ENCODE results near the gene SCAF1. TPM values are rescaled to one million over a fixed set of nuclear protein-coding genes. Genes with fewer than 3 reads are reported as not detected.

The SCAF1 gene
- total and polyA plus RNA-seq, 2 experiments from 2014 or later, result 19.7 to 53.7 TPM

GRCh38 chr19:49637821-49638738 lies 3.9 kb upstream of the SCAF1 start:
- Histone ChIP-seq H3K36me3 (ENCODE audit: insufficient read depth) (no peaks in the 10 kb centered on the region), H3K27ac (ENCODE audit: low read depth) (no peak overlapping the region), H3F3A (replicated peaks; ENCODE audit: low read depth) (peaks cover 22% of the 10 kb centered on the region), H3K4me2 (peak overlapping the region; percentile 70), H3K27me3 (ENCODE audit: insufficient read depth) (peaks cover 11% of the 10 kb centered on the region; the same call in 1 of the 2 replicates), H2AFZ (0 out of 2 replicates have a peak overlapping the region, but pooled peaks have one; percentile 28), H3K4me3 (peak overlapping the region; percentile 49), H3K79me2 (replicated peaks; ENCODE audit: insufficient read depth) (peaks cover 9% of the 10 kb centered on the region), H4K20me1 (replicated peaks; ENCODE audit: insufficient read depth) (0 out of 2 replicates have a peak, but pooled peaks cover 2% of the 10 kb centered on the region), H3K9me2 (ENCODE audit: insufficient read depth) (no peaks in the 10 kb centered on the region), H3K4me1 (ENCODE audit: insufficient read depth) (peaks cover 42% of the 10 kb centered on the region)
- peaks cover 2% of the 10 kb centered on the region; the same call in 1 of the 3 replicates for H3K9me3 Mint-ChIP-seq
- peak overlapping the region; percentile 77 for H3K4me3 Mint-ChIP-seq
- DNase-seq (ENCODE audit: low spot score), result peak; percentile 71
- H3K27ac Mint-ChIP-seq, result peak overlapping the region; percentile 94
- H3K27me3 Mint-ChIP-seq (ENCODE audit: insufficient read depth, low read depth, poor library complexity), result peaks cover 50% of the 10 kb centered on the region
- peak; percentile 3 for ATAC-seq
- no peak for TF ChIP-seq ETS1 (IDR thresholded peaks at IDR 0.05)
- H3K4me1 Mint-ChIP-seq, result peaks cover 54% of the 10 kb centered on the region
- no peaks in the 10 kb centered on the region; the same call in 2 of the 3 replicates for H3K36me3 Mint-ChIP-seq (ENCODE audit: low read depth)

GRCh38 chr19:49639401-49640112 lies 2.5 kb upstream of the SCAF1 start:
- peaks cover 2% of the 10 kb centered on the region; the same call in 1 of the 3 replicates for H3K36me3 Mint-ChIP-seq (ENCODE audit: low read depth)
- ATAC-seq (no peak), DNase-seq (ENCODE audit: low spot score) (peak; percentile 21)
- peaks cover 49% of the 10 kb centered on the region for H3K27me3 Mint-ChIP-seq (ENCODE audit: insufficient read depth, low read depth, poor library complexity)
- H3K4me1 Mint-ChIP-seq, result peaks cover 68% of the 10 kb centered on the region
- H3K27ac ChIP-seq (ENCODE audit: low read depth), result no peak overlapping the region
- H3K4me3 ChIP-seq, result peak overlapping the region; percentile 49
- peaks cover 13% of the 10 kb centered on the region for H4K20me1 ChIP-seq (replicated peaks; ENCODE audit: insufficient read depth)
- H3F3A ChIP-seq (replicated peaks; ENCODE audit: low read depth), result peaks cover 27% of the 10 kb centered on the region
- H3K36me3 ChIP-seq (ENCODE audit: insufficient read depth), result no peaks in the 10 kb centered on the region
- peaks cover 11% of the 10 kb centered on the region; the same call in 1 of the 2 replicates for H3K27me3 ChIP-seq (ENCODE audit: insufficient read depth)
- H3K4me1 ChIP-seq (ENCODE audit: insufficient read depth), result peaks cover 48% of the 10 kb centered on the region
- H3K4me3 Mint-ChIP-seq, result peak overlapping the region; percentile 97
- no peaks in the 10 kb centered on the region for H3K9me2 ChIP-seq (ENCODE audit: insufficient read depth)
- no peak overlapping the region for H3K27ac Mint-ChIP-seq
- H3K9me3 Mint-ChIP-seq, result peaks cover 2% of the 10 kb centered on the region; the same call in 1 of the 3 replicates
- peaks cover 23% of the 10 kb centered on the region for H3K79me2 ChIP-seq (replicated peaks; ENCODE audit: insufficient read depth)
- H3K4me2 ChIP-seq, result peak overlapping the region; percentile 70
- H2AFZ ChIP-seq, result no peak overlapping the region
- TF ChIP-seq CREB1 (CRISPR knock-in tag; IDR thresholded peaks at IDR 0.05; ENCODE audit: low read depth), result no peak
- TF ChIP-seq EZH2 (IDR thresholded peaks at IDR 0.05; ENCODE audit: low read depth, unreplicated experiment), result no peak
- no peak for TF ChIP-seq ZNF462 (CRISPR knock-in tag; IDR thresholded peaks at IDR 0.05)
- TF ChIP-seq ETS1 (IDR thresholded peaks at IDR 0.05), result no peak
- no peak for TF ChIP-seq EZH2phosphoT487 (IDR thresholded peaks at IDR 0.05; ENCODE audit: unreplicated experiment)
- TF ChIP-seq ZNF114 (CRISPR knock-in tag; IDR thresholded peaks at IDR 0.05), result no peak
- TF ChIP-seq POLR2AphosphoS5 (IDR thresholded peaks at IDR 0.05; ENCODE audit: low read depth), result no peak
- no peak for TF ChIP-seq ZNF331 (CRISPR knock-in tag; IDR thresholded peaks at IDR 0.05; ENCODE audit: low read depth)

All from GM23338 (cell line).